ENCODE measurements around the gene TAGLN2. TPM values are rescaled to one million over a fixed set of nuclear protein-coding genes. Genes with fewer than 3 reads are reported as not detected.

Gene TAGLN2
- total RNA-seq (2014; rRNA removed; shearing (Covaris generic)), result 674 and 697 TPM in 2 replicates

GRCh38 chr1:159924791-159925718, at the start of gene TAGLN2:
TAGLN2 (minus strand) TSS chr1:159925507; CDS start chr1:159920509, 4,998 bp downstream.

DNA sequence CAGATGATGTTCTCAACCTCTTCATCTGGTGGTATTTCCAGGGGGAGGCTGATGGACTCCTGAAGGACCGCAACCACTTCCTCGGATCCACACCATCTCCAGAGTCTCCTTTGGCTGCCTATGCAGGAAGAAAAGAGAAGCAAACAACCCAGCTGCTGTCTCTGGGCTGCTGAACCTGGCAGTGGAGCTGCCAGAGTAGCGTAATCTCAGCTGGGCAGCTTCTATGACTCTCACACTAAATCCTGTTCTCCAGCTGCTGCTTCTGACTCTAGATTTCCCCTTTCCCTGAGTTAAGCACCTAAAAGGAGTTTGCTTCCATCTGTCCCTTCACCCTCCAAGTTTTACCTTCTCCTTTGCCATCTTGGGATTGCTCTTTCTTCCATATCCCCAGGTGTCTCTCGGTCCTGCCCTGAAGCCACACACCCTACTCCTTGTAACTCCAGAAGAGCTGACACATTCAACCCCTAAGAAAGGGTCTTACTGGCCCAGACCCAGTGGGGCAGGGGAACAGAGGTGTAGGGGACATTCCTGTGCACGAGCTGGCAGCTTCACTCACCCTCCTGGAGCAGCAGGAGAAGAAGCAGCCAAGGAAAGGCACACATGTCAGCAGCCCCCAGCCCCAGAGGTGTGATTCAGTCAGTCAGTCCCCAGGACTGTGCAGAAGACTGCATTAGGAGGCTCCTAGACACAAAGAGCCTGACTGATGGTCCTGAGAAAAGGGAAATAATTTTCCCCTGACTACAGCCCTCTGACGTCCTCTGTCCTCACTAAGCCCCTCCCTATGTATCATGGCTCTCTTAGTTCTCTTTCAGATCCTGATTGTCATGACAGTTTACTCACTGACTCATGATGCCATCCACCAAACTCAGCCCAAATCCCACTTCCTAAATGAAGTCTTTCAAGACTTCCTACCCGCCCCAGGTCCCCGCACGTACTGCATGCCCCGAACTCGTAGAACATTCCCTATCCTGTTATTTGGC, 28.5 kb upstream of the TAGLN2 start, which contains the start of gene SLAMF9:
Gene SLAMF9 (minus strand): TSS at position 702 of the 980 bp plus-strand sequence. CDS start 100 bp downstream, at position 602.

DNA sequence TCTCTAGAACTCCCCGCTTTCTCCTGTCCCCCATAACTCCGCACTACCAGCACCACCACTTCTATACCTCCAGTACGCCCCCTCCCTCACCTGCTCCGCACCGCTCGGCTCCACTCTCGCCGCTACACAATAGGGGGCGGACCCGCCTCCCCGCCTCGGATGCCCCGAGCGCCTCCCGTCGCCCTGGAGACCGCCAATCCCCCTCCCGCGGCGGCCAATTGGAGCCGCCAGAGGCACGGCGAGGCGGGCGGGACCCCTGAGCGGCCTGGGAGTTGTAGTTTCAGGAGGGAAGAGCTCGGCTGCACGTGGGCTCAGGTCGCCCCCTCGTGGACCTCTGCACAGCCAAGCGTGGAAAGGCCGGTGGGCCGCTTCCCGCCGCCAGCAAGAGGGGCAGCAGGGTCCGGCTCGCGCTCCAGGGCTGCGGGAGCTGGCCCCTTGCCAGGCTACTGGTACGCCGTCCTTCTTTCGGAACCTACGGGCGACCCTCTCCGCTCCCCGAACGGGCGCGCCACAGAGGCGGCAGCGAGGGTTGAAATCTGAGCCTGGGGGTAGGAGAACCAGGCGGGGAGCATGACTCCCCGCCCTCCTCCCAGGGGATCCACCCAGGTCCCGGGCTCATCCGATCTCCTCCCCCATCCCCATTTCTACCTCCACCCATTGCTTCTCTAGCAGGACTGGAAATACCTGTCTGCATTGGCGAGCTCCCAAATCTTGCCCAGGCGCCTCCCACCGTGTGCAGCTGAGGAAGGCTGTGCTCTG, 20.4 kb upstream of the TAGLN2 start, which contains the start of gene IGSF9:
Gene IGSF9 (minus strand): TSS at position 131 of the 759 bp plus-strand sequence. CDS start 2,159 bp downstream, outside the sequence.

DNA sequence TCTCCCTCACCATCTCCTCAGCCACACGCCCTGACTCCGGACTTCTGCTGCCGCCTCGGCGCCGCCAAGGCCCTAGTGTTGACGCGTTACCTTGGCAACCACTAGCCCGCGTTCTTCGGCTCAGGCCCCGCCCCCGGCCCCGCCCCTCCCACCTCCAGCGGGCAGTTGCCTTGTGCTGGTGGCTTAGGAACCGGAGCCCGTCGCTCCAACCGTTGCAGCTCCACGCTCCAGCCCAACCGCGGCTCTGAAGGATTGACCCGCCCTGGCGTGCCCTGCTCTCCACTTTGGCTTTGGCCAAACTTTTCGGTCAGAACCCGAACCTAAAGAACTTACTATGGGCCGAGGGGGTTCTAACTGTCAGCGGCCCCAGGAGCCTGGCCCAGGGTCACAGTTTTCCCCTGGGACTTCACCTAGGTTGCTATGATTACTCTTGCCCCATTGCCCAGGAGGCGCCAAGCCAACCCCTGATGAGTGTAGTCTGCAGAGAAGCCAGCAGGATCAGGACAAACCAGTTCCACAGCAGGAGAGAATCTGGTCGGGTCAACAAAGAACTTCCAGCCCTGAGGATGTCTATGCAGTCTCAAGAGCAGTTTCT, 25.1 kb downstream of the TAGLN2 start, which contains the start of gene CFAP45:
Gene CFAP45 (minus strand): TSS at position 80 of the 595 bp plus-strand sequence. CDS start 67 bp downstream, at position 13.

Small RNAs within 50 kb of the gene (small RNA-seq; reads per million reads assigned to genes)
- gene MIR4259, result not detected

Other genes starting within 250 kb of the TAGLN2 start
- not detected in 2 replicates for gene CRP, start 210.9 kb downstream of the TAGLN2 start, total RNA-seq (2014; rRNA removed; shearing (Covaris generic))
- gene DUSP23, start 144.5 kb downstream of the TAGLN2 start, total RNA-seq (2014; rRNA removed; shearing (Covaris generic)), result 56.5 and 57.1 TPM in 2 replicates
- not detected in 2 replicates for gene FCRL6, start 123.1 kb downstream of the TAGLN2 start, total RNA-seq (2014; rRNA removed; shearing (Covaris generic))
- gene SLAMF8, start 98.6 kb downstream of the TAGLN2 start, total RNA-seq (2014; rRNA removed; shearing (Covaris generic)), result not detected in 2 replicates
- gene VSIG8, start 62.9 kb downstream of the TAGLN2 start, total RNA-seq (2014; rRNA removed; shearing (Covaris generic)), result not detected in 2 replicates
- gene CFAP45, start 25.3 kb downstream of the TAGLN2 start, total RNA-seq (2014; rRNA removed; shearing (Covaris generic)), result 1.1 and 2.5 TPM in 2 replicates
- gene IGSF9, start 20.1 kb upstream of the TAGLN2 start, total RNA-seq (2014; rRNA removed; shearing (Covaris generic)), result 0.32 and 0.49 TPM in 2 replicates
- 1.8 and 3.1 TPM in 2 replicates for gene SLAMF9, start 28.7 kb upstream of the TAGLN2 start, total RNA-seq (2014; rRNA removed; shearing (Covaris generic))
- gene PIGM, start 106.5 kb upstream of the TAGLN2 start, total RNA-seq (2014; rRNA removed; shearing (Covaris generic)), result 5.5 and 6.1 TPM in 2 replicates
- not detected in 2 replicates for gene KCNJ10, start 144.7 kb upstream of the TAGLN2 start, total RNA-seq (2014; rRNA removed; shearing (Covaris generic))
- not detected in 2 replicates for gene KCNJ9, start 156.0 kb upstream of the TAGLN2 start, total RNA-seq (2014; rRNA removed; shearing (Covaris generic))
- 29.2 and 30.3 TPM in 2 replicates for gene IGSF8, start 173.1 kb upstream of the TAGLN2 start, total RNA-seq (2014; rRNA removed; shearing (Covaris generic))
- gene ATP1A2, start 190.3 kb upstream of the TAGLN2 start, total RNA-seq (2014; rRNA removed; shearing (Covaris generic)), result not detected in 2 replicates
- gene ATP1A4, start 226.1 kb upstream of the TAGLN2 start, total RNA-seq (2014; rRNA removed; shearing (Covaris generic)), result not detected in 2 replicates